ENCODE results near the gene TMEM144. TPM values are rescaled to one million over a fixed set of nuclear protein-coding genes. Genes with fewer than 3 reads are reported as not detected.
A peak's percentile ranks its signal among the peaks of the same experiment; 100 is the strongest.

The TMEM144 gene
- polyA plus RNA-seq, 1 donor from 2014 or later = 2.8 TPM

GRCh38 chr4:158197194-158197776, 13.0 kb upstream of the TMEM144 start:
- peak overlapping the region; percentile 25 for H3K4me3 ChIP-seq (ENCODE audit: low read length)
- H3K9me2 ChIP-seq (ENCODE audit: insufficient read depth, low read length) = no peaks in the 10 kb centered on the region
- H3K4me2 ChIP-seq (ENCODE audit: low read length) = peak overlapping the region; percentile 22
- no peaks in the 10 kb centered on the region for H3K36me3 ChIP-seq (ENCODE audit: insufficient read depth, low read length)
- H4K20me1 ChIP-seq (ENCODE audit: insufficient read depth) = no peaks in the 10 kb centered on the region
- no peaks in the 10 kb centered on the region for H3K79me2 ChIP-seq (replicated peaks; ENCODE audit: insufficient read depth, low read length)
- peak overlapping the region; percentile 34 for H3K9ac ChIP-seq (ENCODE audit: low read length)
- no peaks in the 10 kb centered on the region for H3K27me3 ChIP-seq (ENCODE audit: insufficient read depth, low read depth, low read length)
- H2AFZ ChIP-seq (ENCODE audit: low read depth, low read length) = no peak overlapping the region
- no peaks in the 10 kb centered on the region for H3K9me3 ChIP-seq (ENCODE audit: low read length)
- peak overlapping the region; percentile 77 for H3K27ac ChIP-seq (ENCODE audit: low read length)
- TF ChIP-seq REST (IDR thresholded peaks at IDR 0.05; ENCODE audit: borderline replicate concordance) (peak; percentile 50), TAF1 (IDR thresholded peaks at IDR 0.05; ENCODE audit: low read depth) (no peak), EZH2 (IDR thresholded peaks at IDR 0.05; ENCODE audit: borderline replicate concordance, insufficient read depth, low read length, poor library complexity, severe bottlenecking) (no peak), CTCF (IDR thresholded peaks at IDR 0.05; ENCODE audit: poor library complexity, severe bottlenecking) (no peak), RAD21 (conservative IDR thresholded peaks at IDR 0.05) (no peak), SMC3 (conservative IDR thresholded peaks at IDR 0.05; ENCODE audit: poor library complexity) (no peak), POLR2AphosphoS5 (IDR thresholded peaks at IDR 0.05) (peak; percentile 75), EP300 (conservative IDR thresholded peaks at IDR 0.05; ENCODE audit: poor library complexity, severe bottlenecking) (peak; percentile 94), MXI1 (conservative IDR thresholded peaks at IDR 0.05; ENCODE audit: poor library complexity, severe bottlenecking) (no peak)
- peaks cover 6% of the 10 kb centered on the region for H3F3A ChIP-seq (ENCODE audit: insufficient read depth, low read length, poor library complexity, severe bottlenecking)

- Histone ChIP-seq H4K20me1 (ENCODE audit: insufficient read depth) (no peaks in the 10 kb centered on the region), H3K9me3 (ENCODE audit: low read length) (no peaks in the 10 kb centered on the region), H3F3A (ENCODE audit: insufficient read depth, low read length, poor library complexity, severe bottlenecking) (peaks cover 6% of the 10 kb centered on the region), H3K4me2 (ENCODE audit: low read length) (no peak overlapping the region), H3K27ac (ENCODE audit: low read length) (no peak overlapping the region), H2AFZ (ENCODE audit: low read depth, low read length) (no peak overlapping the region), H3K27me3 (ENCODE audit: insufficient read depth, low read depth, low read length) (no peaks in the 10 kb centered on the region), H3K4me3 (ENCODE audit: low read length) (no peak overlapping the region), H3K9ac (ENCODE audit: low read length) (no peak overlapping the region), H3K9me2 (ENCODE audit: insufficient read depth, low read length) (no peaks in the 10 kb centered on the region), H3K36me3 (ENCODE audit: insufficient read depth, low read length) (no peaks in the 10 kb centered on the region), H3K79me2 (replicated peaks; ENCODE audit: insufficient read depth, low read length) (no peaks in the 10 kb centered on the region)
- TF ChIP-seq CTCF (IDR thresholded peaks at IDR 0.05; ENCODE audit: poor library complexity, severe bottlenecking) (no peak), POLR2AphosphoS5 (IDR thresholded peaks at IDR 0.05) (no peak), SMC3 (conservative IDR thresholded peaks at IDR 0.05; ENCODE audit: poor library complexity) (no peak)
Observed at GRCh38 chr4:158200214-158200613, 10.1 kb upstream of the TMEM144 start.
